GM18511 (cell line): ENCODE measurements around the gene PROX2.

ENCODE experiments used
- ATAC-seq: cut with Tn5 transposase; IDR thresholded peaks from one replicate; pipeline ENCODE4 v1.9.1; 2021; ENCODE audit warnings: mild to moderate bottlenecking, moderate library complexity; ENCODE audit not compliant: unreplicated experiment

Gene PROX2

GRCh38 chr14:74846168-74846567, 29.8 kb downstream of the PROX2 start:
- no peak for ATAC-seq

GRCh38 chr14:74843653-74844052, 32.3 kb downstream of the PROX2 start:
- no peak for ATAC-seq

GRCh38 chr14:74841230-74842207, 34.4 kb downstream of the PROX2 start:
- ATAC-seq = peak; percentile 83

GRCh38 chr14:74840603-74841030, 35.3 kb downstream of the PROX2 start:
- ATAC-seq = peak; percentile 39

- no peak for ATAC-seq
Observed at GRCh38 chr14:74838166-74838565, 37.8 kb downstream of the PROX2 start.

- no peak for ATAC-seq
Observed at GRCh38 chr14:74836251-74836960, 39.5 kb downstream of the PROX2 start.

- no peak for ATAC-seq
Observed at GRCh38 chr14:74835645-74836250, 40.2 kb downstream of the PROX2 start.

- ATAC-seq = no peak
Observed at GRCh38 chr14:74834692-74835392, 41.1 kb downstream of the PROX2 start.

- no peak for ATAC-seq
Observed at GRCh38 chr14:74832849-74833248, 43.1 kb downstream of the PROX2 start.

- no peak for ATAC-seq
Observed at GRCh38 chr14:74829251-74829650, 46.7 kb downstream of the PROX2 start.

- no peak for ATAC-seq
Observed at GRCh38 chr14:74826574-74826973, 49.4 kb downstream of the PROX2 start.
